NCI-H82 treated with DMSO at 0.1 percent for 48 hours (cell line): ENCODE results near the gene SIN3B.

Source experiments
- DNase-seq: peaks from one replicate; lab custom pipeline; 2025; ENCODE audit not compliant: unreplicated experiment; lab: John Stamatoyannopoulos, UW

SIN3B gene

DNA sequence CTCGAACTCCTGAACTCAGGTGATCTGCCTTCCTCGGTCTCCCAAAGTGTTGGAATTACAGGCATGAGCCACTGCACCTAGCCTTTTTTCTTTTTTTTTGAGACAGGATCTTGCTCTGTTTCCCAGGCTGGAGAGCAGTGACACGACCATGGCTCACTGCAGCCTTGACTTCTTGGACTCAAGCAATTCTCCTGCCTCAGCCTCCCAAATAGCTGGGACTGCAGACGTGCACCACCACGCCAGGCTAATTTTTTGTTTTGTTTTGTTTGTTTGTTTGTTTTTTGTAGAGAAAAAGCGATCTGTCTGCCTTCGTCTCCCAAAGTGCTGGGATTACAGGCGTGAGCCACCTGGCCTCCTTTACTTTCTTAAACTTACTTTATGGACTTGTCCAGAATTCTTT, 6.5 kb upstream of the SIN3B start:
- DNase-seq, result no peak

DNA sequence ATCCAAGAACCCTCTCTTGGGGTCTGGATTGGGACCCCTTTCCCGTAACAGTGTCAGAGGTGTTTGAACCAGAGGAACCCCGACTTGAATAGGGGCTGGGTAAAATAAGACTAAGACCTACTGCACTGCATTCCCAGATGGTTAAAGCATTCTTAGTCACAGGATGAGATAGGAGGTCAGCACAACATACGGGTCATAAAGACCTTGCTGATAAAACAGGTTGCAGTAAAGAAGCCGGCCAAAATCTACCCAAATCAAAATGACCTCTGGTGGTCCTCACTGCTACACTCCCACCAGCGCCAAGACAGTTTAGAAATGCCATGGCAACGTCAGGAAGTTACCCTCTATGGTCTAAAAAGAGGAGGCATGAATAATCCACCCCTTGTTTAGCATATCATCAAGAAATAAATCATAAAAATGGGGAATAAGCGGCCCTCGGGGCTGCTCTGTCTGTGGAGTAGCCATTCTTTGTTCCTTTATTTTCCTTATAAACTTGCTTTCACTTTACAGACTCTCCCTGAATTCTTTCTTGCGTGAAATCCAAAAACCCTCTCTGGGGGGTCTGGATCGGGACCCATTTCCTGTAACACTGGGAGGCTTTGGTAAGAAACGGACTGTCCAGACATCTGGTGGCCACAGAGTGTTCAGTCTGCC, 4.4 kb upstream of the SIN3B start:
- no peak for DNase-seq

DNA sequence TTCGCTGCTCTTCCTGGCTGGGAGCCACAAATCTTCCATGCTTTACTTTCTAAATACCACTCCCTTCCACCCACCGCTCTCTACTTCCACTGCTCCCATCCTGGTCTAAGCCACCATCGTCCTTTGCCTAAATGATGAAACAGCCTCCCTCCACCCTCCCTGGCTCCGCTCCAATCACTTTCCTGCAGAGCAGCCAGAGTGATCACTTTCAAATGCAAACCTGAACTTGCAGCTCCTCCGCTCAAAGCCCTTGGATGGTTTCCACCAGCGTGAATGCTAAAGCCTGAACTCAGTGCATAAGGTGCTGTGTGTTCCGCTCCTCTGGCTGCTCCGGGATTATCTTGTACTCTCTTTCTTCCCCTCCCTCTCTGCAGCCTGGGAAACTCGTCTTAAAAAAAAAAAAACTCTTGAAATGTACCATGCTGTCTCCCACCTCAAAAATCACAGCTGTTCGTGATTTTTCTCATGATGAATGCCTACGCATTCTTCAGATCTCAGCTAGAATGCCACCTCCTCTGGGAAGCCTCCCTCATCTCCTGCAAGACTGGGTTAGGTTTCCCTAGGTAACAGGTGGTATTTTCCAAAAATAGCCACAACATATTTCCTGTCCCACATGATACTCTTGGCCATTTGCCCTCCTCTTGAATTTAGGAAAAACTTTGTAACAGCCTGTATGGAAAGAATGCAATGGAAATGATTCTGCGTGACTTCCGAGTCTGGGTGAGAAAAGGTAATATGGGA, 3.7 kb upstream of the SIN3B start:
- no peak for DNase-seq

DNA sequence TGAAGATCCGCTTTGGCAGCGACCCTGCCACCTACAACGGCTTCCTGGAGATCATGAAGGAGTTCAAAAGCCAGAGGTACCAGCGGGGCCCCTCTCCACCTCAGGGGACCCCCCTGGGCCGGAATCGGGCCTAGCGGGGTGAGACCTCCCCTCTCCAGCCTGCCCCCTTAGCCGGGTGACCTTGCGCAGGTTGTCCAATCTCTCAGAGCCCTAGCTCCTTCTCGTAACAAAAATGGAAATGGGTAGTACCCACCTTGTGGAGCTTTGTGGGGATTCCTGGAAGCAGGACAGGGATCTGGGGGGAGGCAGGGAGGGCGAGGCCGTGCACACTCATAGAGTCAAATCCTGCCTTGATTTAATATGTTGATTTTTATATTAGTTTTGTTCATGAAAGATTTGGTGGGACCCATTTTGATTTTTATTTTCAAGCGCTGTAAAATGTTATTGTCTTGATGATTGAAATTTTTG, 658 bp downstream of the SIN3B start:
- no peak for DNase-seq

DNA sequence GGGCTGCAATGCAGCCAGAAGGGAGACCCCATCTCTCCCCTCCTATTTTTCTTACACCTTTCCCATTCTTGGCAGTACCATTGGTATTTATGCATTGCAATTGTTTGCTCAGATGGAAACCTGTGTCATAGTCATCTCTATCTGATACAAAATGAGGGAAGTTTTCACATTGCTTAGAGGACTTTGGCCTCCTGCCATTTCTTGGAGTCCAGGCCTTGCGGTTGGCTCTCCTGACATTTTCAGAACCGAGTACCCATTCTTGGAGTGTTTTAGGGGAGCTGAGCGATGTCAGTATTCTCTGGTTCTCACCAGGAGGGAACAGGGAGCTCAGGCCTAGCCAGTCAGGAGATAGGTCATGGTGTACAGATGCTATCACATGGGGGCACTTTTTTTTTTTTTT, 1.5 kb downstream of the SIN3B start:
- DNase-seq, result no peak

DNA sequence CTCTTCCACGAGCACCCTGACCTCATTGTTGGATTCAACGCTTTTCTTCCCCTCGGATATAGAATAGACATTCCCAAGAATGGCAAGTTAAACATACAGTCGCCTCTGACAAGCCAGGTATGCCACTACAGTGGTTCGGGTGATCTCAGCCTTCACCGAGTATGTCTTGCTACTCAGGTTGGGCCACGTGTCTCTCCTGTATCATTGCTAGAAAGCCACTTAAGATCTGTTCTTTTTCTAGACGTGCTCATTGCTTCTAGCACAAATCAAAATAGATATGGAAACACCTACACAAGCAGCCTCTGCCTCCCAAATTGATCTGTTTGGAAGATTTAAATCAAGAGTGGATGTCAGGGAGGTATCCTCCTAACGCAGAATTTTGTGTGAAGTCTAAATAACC, 2.3 kb downstream of the SIN3B start:
- DNase-seq, result no peak

DNA sequence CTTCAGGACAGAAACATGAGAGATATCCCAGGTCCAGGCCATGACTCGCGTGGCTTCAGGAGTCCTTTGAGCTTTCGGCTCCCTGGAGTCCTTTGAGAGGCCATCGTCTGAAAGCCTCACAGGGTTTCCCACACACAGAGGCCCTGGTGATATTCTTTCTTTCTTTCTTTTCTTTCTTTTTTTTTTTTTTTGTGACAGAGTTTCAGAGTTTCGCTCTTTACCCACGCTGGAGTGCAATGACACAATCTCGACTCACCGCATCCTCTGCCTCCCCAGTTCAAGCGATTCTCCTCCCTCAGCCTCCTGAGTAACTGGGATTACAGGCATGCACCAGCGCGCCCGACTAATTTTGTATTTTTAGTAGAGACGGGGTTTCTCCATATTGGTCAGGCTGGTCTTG, 5.5 kb downstream of the SIN3B start:
- no peak for DNase-seq

DNA sequence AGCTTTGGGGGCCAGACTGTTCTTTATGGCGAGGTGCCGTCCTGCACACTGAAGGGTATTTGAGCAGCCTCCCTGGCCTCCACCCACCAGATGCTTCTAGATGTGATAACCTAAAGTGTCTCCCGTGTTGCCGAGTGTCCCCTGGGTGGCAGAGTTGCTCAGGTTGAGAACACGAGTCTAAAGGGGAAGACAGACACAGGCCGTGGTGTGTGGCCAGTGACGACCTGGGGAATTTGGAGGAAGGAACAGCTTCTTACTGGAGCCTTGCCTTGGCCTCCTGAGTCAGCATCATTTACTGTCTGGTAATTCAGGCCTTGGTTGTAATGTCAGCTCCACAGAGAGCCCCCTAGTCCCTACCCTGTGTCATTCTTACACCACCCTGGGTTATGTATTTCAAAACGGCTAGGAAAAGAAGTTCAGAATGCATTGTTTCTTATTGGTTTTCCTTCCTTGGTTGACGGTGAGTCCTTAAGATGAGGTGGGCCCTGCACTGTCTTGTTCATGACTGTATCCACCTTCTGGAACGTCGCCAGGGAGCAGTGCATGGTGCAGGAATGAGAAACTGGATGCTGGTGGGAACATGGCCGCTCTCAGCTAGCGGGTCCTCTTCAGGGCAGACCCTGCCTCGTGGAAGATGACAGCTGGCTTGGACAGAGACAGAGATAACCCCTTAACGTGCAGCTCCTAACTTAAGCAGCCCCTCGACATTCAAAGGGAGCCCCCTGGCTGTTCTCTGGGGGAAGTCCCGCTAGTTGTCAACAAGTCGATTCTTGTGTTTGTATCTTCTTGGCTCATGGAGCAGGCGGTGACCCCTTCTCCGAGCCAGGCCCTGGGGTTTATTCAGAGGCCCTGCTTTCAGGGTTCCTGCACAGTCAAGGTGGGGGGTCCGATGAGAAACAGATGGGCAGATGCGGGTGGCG, 7.2 kb downstream of the SIN3B start:
- no peak for DNase-seq

DNA sequence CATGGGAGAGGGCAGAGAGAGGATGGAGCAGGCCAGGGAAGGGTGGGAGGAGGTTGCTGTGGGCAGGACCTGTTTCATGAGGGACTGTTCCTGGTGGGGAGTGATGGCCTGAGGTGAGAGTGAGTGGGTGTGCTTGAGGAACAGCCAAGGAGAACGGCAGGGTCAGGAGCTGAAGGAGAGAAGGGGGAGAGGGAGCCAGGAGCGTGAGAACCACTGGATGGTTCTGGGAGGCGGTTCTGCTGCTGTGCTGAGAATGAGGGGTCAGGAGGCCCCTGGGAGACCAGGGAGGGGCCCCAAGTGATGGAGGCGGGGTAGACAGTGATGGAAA, 7.8 kb downstream of the SIN3B start:
- DNase-seq, result no peak

DNA sequence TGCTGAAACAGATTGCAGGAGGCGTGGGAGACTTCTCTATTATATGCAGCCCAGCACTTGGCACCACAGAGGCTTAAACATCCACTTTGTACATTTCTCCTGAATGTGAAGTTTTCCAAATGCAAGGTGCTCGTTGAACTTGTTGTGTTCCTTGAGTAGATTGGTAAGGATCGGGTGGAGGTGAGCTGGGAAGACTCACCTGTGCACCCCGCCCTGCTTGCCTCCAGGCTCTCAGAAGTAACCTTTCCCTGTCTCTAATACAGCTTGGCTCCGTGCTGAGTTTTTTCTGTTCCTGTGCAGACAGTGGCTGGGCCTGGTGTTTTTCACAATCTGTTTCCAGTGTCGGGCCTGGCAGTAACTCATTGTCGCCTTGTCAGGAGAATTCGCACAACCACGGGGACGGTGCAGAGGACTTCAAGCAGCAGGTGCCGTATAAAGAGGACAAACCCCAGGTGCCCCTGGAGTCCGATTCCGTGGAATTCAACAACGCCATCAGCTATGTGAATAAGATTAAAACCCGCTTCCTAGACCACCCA, 12.3 kb downstream of the SIN3B start:
- DNase-seq, result no peak

DNA sequence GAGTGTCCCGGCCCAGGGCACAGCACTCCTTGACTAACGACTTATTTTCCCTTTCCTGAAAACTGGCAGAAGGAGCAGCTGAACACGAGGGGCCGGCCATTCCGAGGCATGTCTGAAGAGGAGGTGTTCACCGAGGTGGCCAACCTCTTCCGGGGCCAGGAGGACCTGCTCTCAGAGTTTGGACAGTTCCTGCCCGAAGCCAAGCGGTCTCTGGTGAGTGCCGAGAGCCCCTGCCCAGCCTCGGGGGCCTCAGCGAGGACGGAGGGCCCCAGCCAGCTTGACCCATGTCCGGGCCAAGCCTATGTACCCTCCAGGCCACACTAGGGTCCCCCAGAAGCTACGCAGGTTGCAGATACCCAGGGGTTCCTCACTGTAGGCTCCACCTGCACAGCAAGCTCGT, 17.7 kb downstream of the SIN3B start:
- no peak for DNase-seq

DNA sequence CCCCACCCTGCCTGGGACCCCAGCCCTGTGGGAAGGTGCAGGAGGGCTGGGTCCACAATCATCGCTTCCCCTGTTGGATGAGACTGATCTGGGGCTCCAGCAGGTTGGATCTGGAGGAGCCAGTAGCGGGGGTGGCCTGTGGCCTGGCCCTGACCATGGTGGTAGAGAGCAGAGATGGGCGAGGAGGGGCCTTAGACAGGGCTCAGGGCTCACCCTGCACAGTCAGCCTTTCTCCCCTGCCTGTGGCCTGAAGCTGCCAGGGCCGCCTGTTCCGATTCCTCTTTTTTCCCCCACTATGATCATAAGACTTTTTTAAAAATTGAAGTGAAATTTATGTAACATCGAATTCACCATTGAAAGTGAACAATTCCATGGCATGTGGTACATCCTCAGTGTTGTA, 18.2 kb downstream of the SIN3B start:
- DNase-seq, result no peak

DNA sequence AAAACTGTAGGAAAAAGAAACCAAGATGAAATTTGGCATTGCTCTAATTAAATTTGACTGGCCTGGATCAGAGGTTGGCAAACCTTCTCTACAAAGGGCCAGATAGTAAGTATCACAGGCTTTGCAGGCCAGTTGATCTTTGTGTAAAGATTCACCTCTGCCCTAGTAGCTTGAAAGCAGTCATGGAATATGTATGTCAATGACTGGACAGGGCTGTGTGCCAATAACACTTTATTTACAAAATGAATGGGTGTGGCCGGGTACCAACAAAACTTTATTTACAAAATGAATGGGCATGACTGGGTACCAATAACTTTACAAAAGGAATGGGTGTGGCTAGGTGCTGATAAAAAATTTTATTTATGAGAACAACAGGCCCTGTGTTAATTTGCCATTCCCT, 20.0 kb downstream of the SIN3B start:
- no peak for DNase-seq

DNA sequence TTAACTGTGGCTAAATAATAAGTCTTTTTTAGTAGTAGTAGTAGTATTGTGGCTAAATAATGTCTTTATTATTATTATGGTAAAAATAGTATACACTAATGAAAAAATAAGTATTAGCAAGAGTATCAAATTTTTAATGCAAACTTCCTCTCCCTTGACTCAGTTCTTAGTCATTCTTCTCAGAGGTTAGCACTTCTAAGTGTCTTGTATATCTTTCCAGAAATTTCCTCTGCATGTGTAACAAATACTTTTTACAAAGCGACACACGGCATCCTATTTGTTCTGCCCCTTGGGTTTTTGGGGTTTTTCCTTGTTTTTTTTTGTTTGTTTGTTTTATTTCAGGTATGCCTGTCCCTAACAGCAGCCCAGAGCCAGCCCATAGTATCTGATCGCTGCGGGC, 20.9 kb downstream of the SIN3B start:
- no peak for DNase-seq

DNA sequence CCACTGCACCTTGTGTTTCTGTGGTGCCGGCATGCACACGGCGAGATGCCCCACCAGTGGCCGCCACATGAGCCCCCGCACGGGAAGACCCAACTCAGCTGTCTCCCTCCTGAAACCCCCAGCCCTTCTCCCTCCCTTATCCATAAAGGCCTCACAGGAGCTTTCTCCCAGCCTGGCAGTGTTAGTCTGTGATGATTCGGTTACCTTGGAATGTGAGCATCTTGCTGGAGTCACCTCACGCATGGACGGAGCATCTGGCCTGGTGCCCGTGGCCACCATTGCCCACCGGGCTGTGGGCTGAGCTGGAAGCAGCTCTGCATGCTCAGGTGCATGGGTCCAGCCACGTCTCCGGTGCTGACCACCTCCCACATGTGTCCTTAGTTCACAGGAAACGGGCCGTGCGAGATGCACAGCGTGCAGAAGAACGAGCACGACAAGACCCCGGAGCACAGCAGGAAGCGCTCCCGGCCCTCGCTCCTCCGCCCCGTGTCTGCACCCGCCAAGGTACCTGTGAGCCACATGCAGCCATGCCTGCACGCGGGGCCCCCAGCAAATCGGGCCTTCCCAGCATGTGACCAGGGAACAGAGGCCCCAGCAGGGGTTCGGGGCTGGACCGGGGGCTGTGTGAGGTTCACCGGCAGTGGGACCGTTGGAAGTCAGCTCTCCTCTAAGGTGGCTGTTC, 22.0 kb downstream of the SIN3B start:
- DNase-seq, result no peak

DNA sequence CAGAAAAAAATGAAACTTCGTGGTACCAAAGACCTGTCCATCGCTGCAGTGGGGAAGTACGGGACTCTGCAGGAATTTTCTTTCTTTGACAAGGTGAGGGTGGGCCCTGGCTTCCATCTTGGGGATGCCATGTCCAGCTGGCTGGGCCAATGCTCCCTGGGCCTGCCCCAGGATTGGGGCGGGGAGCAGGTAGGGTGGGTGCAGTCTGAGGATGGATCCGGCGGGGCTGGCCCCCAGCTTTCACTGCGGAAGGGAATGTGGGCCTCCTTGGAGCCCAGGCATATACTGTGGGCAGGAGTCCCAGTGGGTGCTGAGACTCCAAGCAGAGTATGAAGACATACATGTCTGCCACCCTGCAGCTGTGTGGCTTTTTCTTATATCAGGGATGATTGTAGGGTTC, 23.9 kb downstream of the SIN3B start:
- DNase-seq, result no peak

DNA sequence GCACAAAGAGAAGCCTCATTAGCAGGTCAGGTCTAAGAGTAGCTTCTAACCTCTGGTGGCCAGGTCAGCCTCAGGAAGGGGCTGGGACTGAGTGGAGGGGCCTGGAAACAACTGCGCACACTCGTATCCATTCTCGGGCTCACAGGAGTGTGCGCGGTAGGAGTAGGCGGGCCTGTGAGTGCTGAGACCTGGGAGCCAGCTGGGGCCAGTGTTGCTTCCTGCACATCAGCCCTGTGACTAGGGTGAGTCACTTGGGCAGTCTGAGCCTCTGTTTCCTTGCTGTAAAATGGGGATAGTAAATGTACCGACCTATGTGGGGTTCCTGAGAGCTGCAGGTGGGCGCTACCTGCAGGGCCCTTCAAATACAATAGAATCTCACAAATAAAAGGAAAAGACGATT, 26.9 kb downstream of the SIN3B start:
- DNase-seq, result no peak

DNA sequence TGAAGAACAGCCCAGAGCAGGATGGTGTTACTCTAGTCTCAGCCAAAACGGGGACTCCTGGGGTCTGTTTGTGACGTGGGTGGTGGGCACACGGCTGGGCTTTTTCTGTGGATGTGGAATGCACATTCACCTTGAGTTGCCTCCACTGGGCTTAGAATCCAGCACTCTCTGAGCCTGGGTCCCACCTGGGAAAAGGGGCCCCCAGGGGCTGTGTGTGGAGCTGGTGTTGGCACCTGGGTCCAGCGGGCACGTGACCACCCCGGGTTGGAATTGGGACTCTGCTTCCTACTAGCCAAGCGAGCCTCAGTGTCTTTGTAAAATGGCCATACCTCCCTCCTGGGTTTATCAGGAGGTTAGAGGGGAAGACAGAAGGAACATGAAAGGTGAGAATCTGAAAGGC, 30.4 kb downstream of the SIN3B start:
- DNase-seq, result no peak

DNA sequence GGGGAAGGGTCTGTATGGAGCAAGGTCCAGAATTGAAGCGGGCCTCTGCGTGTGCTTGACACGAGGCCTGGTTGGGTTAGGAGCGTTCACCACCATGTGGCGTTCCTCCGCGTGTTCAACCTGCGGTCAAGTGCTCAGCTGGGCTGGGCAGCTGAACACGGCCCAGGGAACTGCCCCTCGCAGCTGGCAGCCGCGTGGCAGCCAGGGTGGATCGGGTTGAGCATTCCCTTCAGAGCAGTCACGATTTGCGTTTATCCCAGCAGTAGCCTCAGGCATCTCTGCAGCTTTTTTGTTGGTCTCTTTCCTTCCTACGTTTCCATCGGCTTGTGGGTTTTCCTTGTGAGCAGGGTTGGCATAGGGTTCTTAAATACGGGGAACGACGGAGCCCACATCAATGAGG, 30.9 kb downstream of the SIN3B start:
- no peak for DNase-seq

DNA sequence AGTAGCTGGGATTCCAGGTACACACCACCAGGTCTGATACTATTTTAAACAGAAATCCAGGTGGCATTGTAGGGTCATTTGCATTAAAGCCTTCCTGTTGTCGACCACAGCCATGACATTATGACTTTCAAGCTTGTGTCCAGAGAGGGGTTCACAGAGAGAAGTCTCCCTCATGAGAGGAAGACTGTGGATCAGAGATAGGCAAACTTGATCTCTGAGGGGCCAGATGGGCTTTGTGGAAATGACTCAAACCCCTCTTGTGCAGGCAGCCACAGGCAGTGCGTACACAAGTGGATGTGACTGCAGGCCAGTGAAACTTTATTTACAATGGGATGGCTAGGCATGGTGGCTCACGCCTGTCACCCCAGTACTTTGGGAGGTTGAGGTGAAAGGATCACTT, 31.8 kb downstream of the SIN3B start:
- no peak for DNase-seq

DNA sequence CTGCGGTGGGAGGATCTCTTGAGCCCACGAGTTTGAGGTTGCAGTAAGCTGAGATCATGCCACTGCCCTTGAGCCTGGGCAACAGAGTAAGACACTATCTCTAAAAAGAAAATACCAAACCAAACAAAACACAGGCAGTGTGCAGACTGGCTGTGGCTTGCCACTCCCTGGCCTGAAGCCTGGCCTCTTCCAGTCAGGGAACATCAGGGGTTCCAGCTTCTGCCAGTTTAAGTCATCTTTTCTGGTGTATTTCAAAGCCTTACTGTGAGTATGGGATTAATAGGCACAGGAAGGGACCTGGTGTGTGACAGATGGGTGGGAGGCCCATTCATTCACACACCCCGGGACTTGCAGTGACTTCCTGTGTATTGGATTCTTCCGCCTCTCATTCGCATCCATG, 32.6 kb downstream of the SIN3B start:
- DNase-seq, result no peak
